ENCODE data around the gene REPIN1.

REPIN1 gene

GRCh38 chr7:150398108-150398964 is 29.7 kb downstream of the REPIN1 start:
- DNase-seq: no peak

DNA sequence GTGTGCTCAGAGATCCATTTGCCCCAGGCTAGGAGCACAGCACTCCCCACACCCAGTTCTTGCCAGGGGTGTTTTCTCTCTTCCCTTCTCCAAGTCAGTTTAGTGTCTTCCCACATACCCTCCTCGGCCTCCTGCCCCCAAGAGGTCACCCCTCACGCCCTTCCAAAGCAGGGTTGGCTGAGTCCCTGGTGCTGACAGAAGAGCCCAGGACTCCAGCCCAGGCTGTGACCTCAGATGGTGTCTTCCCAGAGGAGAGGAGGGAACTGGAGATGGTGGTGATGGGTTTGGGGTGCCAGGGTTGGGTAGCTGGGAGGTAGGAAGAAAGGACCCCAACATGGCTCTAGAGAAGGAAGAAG is 30.3 kb downstream of the REPIN1 start:
- no peak for DNase-seq

- DNase-seq: no peak
Observed at GRCh38 chr7:150399421-150400007, 30.9 kb downstream of the REPIN1 start.

GRCh38 chr7:150400008-150400787 is 31.6 kb downstream of the REPIN1 start:
- no peak for DNase-seq

- DNase-seq: no peak
Observed at GRCh38 chr7:150400788-150401423, 32.3 kb downstream of the REPIN1 start.

GRCh38 chr7:150401424-150401790 is 32.8 kb downstream of the REPIN1 start:
- DNase-seq: no peak

DNA sequence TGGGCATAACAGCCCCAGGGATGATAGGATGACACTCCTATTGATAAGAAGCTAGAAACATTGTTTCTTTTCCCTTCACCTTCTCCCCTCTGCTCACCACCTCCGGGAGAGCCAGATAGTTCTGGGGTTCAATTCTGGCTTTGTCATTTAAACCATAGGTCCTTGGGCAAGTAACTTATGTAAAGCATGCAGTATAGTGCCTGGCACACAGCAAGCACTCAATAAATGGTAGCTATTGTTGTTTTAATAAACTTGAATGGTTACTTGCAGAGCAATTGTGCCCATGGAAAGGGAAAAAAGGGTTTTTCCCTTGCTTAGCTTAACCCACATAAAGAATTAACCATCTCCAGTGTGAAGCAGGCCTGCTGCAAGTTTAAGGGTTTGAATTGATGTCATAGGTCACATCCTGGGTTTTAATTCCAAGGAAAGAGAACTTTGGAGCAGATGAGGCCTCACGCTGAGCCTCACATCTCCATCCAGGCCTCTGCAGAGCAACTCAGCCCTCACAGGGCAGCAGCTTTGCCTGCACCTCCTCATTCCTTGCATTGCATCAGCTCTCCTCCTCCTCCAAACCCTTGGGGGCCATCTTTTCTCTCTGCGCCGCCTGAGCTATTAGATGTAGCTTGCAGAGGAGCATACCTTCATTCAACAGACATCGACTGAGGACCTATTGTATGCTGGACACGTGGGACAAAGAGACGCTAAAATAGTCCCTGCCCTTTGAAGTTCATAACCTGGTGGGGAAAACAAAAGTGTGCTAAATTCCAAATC is 33.4 kb downstream of the REPIN1 start:
- no peak for DNase-seq

GRCh38 chr7:150402671-150403321 is 34.2 kb downstream of the REPIN1 start:
- DNase-seq: no peak

DNA sequence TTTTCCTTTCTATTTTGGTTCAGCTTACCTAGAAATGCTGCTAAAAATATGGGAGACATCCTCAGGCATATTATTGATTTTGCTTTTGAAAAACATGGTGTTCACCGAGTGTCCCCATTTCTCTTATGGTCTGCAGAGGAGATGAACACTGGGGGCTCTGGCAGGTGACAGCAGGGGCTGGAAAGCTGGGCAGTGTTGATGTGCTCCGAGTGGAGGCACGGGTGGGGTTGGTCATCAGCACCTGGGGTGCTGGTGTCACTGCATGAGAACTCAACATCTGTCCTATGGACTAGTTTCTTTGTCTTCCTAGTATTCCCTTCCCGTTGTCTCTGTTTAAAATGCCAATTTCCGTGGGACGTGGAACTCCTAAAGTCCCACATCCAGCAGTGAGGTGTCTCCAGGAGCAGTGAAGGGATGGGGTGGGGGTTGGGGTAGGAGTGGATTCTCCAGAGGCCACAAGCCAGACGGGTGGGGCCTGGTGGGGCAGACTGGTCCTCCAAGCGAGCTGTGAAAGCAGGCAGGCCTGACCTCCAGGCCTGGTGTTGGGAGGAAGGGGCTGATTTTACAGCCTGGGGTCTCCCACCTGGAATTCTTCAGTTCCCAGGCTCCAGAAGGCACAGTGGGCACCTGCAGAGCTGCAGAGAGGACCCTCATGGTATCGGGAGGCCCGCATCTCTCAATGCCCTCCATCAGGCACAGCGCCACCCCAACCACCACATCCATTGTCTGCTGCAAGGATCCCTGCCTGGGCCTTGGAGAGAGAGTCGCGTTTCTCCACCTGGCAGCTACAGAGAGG is 35.0 kb downstream of the REPIN1 start:
- DNase-seq: no peak

DNA sequence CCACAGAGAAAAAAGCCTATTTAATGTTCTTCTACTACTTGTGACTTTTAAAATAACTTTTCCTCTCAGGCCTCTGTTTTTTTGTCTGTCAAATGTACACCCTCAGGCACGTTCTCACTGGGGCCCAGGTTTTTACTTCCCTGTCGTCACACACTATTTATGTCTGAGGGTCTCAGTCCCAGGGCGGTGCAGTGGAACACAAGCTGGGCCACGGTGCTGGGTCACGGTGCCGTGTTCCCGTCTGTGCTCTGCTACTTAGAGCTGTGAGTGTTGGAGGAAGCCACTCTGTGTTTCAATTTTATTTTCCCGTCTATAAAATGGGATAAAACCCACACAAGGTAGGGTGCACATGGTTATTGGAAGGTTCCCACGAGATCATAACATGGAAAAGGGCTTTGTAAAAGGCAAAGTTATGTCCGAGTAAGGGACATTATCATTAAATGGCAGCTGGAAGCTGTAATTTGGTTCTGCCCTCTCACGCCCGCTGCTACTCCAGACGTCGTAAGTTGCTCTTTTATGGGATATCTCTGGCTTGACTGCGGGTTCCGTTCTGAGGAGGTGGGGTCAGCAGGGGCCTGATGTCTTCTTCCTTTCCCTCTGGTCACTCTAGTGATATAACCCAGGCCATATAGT is 35.7 kb downstream of the REPIN1 start:
- DNase-seq: peak in 1 of 2 donors; percentile 42

GRCh38 chr7:150404805-150405583 is 36.4 kb downstream of the REPIN1 start:
- DNase-seq: peak; percentile 83 to 86

DNA sequence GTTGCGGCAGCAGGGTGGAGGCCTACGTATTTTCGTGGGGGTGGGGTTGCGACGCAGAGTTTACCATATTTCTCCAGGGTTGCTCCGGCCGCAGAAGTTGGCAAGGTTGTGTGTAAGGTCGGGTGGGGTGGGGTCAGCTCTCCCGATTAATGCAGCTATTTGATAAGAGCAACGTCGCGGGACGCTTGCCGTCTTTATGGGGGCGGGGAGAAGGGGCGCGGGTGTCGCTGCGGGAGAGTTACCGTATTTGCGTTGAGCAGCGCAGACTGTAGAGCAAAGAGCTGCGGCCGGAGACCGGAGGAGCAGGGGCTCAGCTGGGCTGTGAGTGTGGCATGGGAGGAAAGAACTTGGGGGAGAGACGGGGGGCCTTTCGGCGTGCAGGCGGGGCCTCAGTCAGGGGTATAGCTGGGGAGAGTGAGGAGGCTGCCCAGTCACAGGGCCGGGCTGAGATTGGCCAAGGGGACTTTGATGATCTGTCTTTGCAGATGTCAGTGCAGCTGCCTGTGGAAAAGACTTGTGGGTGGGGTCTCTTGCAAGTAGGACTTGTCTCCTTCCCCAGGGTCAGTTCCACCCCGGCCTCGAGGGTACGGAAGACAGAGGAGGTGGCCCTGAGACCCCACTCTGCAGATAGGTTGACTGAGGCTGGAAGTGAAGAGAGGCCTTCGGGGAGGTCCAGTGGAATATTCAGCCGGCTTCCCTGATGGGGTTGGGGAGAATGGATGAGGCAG is 37.1 kb downstream of the REPIN1 start:
- no peak for DNase-seq

GRCh38 chr7:150406312-150406566 is 37.6 kb downstream of the REPIN1 start:
- DNase-seq: no peak

- peak; percentile 45 to 46 for DNase-seq
Observed at GRCh38 chr7:150406567-150407421, 38.2 kb downstream of the REPIN1 start.

DNA sequence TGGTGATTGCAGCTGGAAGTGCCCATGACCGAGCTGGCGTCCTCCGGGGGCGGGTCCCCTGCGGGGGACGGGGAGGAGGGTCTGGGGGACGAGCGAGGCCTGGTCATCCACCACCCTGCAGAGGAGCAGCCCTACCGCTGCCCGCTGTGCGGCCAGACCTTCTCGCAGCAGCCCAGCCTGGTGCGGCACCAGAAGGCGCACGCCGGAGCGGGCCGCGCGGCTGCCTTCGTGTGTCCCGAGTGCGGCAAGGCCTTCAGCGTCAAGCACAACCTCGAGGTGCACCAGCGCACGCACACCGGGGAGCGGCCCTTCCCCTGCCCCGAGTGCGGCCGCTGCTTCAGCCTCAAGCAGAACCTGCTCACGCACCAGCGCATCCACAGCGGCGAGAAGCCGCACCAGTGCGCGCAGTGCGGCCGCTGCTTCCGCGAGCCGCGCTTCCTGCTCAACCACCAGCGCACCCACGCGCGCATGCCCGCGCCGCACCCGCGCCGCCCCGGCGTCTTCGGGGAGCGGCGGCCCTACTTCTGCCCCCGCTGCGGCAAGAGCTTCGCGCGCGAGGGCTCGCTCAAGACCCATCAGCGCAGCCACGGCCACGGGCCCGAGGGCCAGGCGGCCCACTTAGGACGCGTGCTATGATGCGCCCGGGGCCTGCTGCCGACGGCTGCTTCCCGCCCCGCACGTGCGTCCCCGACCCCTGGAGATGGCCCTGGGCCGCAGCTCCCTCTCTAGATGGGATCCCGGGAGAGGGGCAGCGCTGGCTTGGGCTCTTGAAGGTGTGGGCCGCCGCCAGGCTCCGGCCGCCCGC is 39.2 kb downstream of the REPIN1 start:
- DNase-seq: no peak

DNA sequence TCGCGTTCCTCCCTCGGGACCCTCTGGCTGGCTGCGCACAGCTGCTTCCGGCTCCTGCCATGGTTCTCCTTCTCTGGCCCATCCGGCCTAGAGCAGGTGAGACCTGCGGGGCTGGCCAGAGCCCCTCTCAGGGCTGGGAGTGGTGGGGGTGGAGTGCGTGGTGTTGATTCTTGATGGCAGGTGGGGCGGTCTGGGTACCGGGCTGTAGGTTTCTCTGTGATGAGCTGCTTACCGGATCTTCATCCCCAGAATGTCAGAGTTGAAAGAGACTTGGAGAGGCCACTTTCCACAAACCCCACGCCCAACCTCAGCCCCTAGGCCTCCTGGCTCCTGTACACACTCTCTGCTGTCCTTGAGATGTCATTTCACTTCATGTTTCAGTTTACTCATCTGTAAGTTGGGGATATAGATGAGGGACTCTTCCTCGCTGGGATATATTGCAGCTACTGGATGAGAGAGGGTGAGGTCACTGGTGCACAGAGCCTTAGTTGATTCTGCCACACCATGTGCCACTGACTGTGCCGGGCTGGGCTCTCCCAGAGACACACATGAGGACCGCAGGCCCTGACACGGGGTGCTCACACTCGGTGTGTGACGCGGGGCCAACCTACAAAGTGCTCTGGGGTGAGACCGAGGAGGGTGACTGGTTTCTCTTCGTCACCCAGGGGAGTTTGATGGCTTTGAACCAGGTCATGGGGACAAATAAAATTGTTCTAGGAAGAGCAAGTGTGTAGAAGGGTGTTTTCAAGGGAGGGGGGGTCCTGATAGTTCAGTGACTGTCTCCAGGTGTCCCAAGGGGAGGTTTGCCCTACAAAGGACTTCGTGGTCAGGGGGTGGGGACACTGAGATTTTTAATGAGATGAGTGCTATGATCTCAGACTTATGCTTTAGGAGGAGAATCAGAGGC is 40.0 kb downstream of the REPIN1 start:
- peak in 1 of 2 donors; percentile 81 for DNase-seq

All from CD4-positive, alpha-beta T cell treated with Interleukin-1 beta for 1 hour (primary cell).